ENCODE data around the gene SLCO4C1.

Gene SLCO4C1

GRCh38 chr5:102241809-102242421, 54.2 kb downstream of the SLCO4C1 start:
- TF ChIP-seq PPARA (CRISPR knock-in tag; IDR thresholded peaks at IDR 0.05; ENCODE audit: borderline replicate concordance) (no peak), CSDC2 (CRISPR knock-in tag; IDR thresholded peaks at IDR 0.05) (no peak), ZNF70 (CRISPR knock-in tag; IDR thresholded peaks at IDR 0.05) (no peak), ISL1 (CRISPR knock-in tag; IDR thresholded peaks at IDR 0.05) (no peak), GLIS3 (CRISPR knock-in tag; IDR thresholded peaks at IDR 0.05) (no peak), BACH2 (CRISPR knock-in tag; IDR thresholded peaks at IDR 0.05; ENCODE audit: borderline replicate concordance) (no peak), CSRNP3 (CRISPR knock-in tag; IDR thresholded peaks at IDR 0.05) (no peak)
- no peak for ATAC-seq

- no peak for ATAC-seq
- TF ChIP-seq ZNF70 (CRISPR knock-in tag; IDR thresholded peaks at IDR 0.05): no peak
- TF ChIP-seq PPARA (CRISPR knock-in tag; IDR thresholded peaks at IDR 0.05; ENCODE audit: borderline replicate concordance): no peak
- no peak for TF ChIP-seq ZNF565 (CRISPR knock-in tag; conservative IDR thresholded peaks at IDR 0.05; ENCODE audit: low read depth)
- TF ChIP-seq ESRRG (CRISPR knock-in tag; IDR thresholded peaks at IDR 0.05): no peak
- TF ChIP-seq CSDC2 (CRISPR knock-in tag; IDR thresholded peaks at IDR 0.05): no peak
These were observed 64.1 kb downstream of the SLCO4C1 start for GRCh38 chr5:102231693-102232619.

- no peak for TF ChIP-seq RARB (CRISPR knock-in tag; IDR thresholded peaks at IDR 0.05)
- TF ChIP-seq CSRNP3 (CRISPR knock-in tag; IDR thresholded peaks at IDR 0.05): no peak
- no peak for TF ChIP-seq ZNF8 (CRISPR knock-in tag; IDR thresholded peaks at IDR 0.05)
- no peak for TF ChIP-seq OSR1 (CRISPR knock-in tag; IDR thresholded peaks at IDR 0.05)
- no peak for TF ChIP-seq BACH2 (CRISPR knock-in tag; IDR thresholded peaks at IDR 0.05; ENCODE audit: borderline replicate concordance)
- TF ChIP-seq TOX (CRISPR knock-in tag; IDR thresholded peaks at IDR 0.05; ENCODE audit: borderline replicate concordance): no peak
- no peak for TF ChIP-seq SNAI2 (CRISPR knock-in tag; IDR thresholded peaks at IDR 0.05)
- TF ChIP-seq POU6F1 (CRISPR knock-in tag; IDR thresholded peaks at IDR 0.05; ENCODE audit: borderline replicate concordance, low read depth): no peak
- TF ChIP-seq ARNTL (CRISPR knock-in tag; IDR thresholded peaks at IDR 0.05; ENCODE audit: borderline replicate concordance, low read depth): no peak
- no peak for TF ChIP-seq GLIS3 (CRISPR knock-in tag; IDR thresholded peaks at IDR 0.05)
- no peak for TF ChIP-seq PPARA (CRISPR knock-in tag; IDR thresholded peaks at IDR 0.05; ENCODE audit: borderline replicate concordance)
- no peak for ATAC-seq
These were observed 66.4 kb downstream of the SLCO4C1 start for GRCh38 chr5:102229685-102230084.

GRCh38 chr5:102226321-102226720, 69.8 kb downstream of the SLCO4C1 start:
- TF ChIP-seq RARB (CRISPR knock-in tag; IDR thresholded peaks at IDR 0.05): no peak
- no peak for TF ChIP-seq GLIS3 (CRISPR knock-in tag; IDR thresholded peaks at IDR 0.05)
- TF ChIP-seq ZC3H10 (CRISPR knock-in tag; IDR thresholded peaks at IDR 0.05): no peak
- no peak for TF ChIP-seq TOX (CRISPR knock-in tag; IDR thresholded peaks at IDR 0.05; ENCODE audit: borderline replicate concordance)
- TF ChIP-seq PPARA (CRISPR knock-in tag; IDR thresholded peaks at IDR 0.05; ENCODE audit: borderline replicate concordance): no peak
- TF ChIP-seq ZNF70 (CRISPR knock-in tag; IDR thresholded peaks at IDR 0.05): no peak
- TF ChIP-seq ESRRG (CRISPR knock-in tag; IDR thresholded peaks at IDR 0.05): no peak
- TF ChIP-seq ISL1 (CRISPR knock-in tag; IDR thresholded peaks at IDR 0.05): no peak
- TF ChIP-seq BACH2 (CRISPR knock-in tag; IDR thresholded peaks at IDR 0.05; ENCODE audit: borderline replicate concordance): no peak
- no peak for TF ChIP-seq CREB5 (CRISPR knock-in tag; IDR thresholded peaks at IDR 0.05; ENCODE audit: low read depth)
- no peak for TF ChIP-seq TCF4 (CRISPR knock-in tag; IDR thresholded peaks at IDR 0.05; ENCODE audit: borderline replicate concordance)
- no peak for TF ChIP-seq ZFP3 (CRISPR knock-in tag; IDR thresholded peaks at IDR 0.05)
- no peak for TF ChIP-seq POU6F1 (CRISPR knock-in tag; IDR thresholded peaks at IDR 0.05; ENCODE audit: borderline replicate concordance, low read depth)
- TF ChIP-seq TSHZ2 (CRISPR knock-in tag; IDR thresholded peaks at IDR 0.05): no peak
- no peak for TF ChIP-seq CSDC2 (CRISPR knock-in tag; IDR thresholded peaks at IDR 0.05)
- TF ChIP-seq ZNF565 (CRISPR knock-in tag; conservative IDR thresholded peaks at IDR 0.05; ENCODE audit: low read depth): no peak
- no peak for TF ChIP-seq OSR1 (CRISPR knock-in tag; IDR thresholded peaks at IDR 0.05)
- ATAC-seq: no peak
